ENCODE data around the gene PTX3. TPM values are rescaled to one million over a fixed set of nuclear protein-coding genes. Genes with fewer than 3 reads are reported as not detected.

PTX3 gene
- total RNA-seq, 2 donors from 2014 or later = 1.2 to 2.1 TPM

GRCh38 chr3:157464321-157464720, 27.7 kb downstream of the PTX3 start:
- no peak for DNase-seq
- intact Hi-C loops (cut with DNase I, micrococcal nuclease) = no loop called here
- ATAC-seq = no peak

- intact Hi-C loops (cut with DNase I, micrococcal nuclease) = no loop called here
- ATAC-seq (no peak), DNase-seq (no peak)
Observed at GRCh38 chr3:157465741-157466140, 29.1 kb downstream of the PTX3 start.

- intact Hi-C loops (cut with DNase I, micrococcal nuclease) = no loop called here
- ATAC-seq (no peak), DNase-seq (no peak)
Observed at GRCh38 chr3:157467200-157467599, 30.6 kb downstream of the PTX3 start.

- ATAC-seq (no peak), DNase-seq (no peak)
- intact Hi-C loops (cut with DNase I, micrococcal nuclease) = no loop called here
Observed at GRCh38 chr3:157469561-157470294, 33.1 kb downstream of the PTX3 start.

- no peak for DNase-seq
Observed at GRCh38 chr3:157471064-157471463, 34.4 kb downstream of the PTX3 start.

GRCh38 chr3:157472648-157473047, 36.0 kb downstream of the PTX3 start:
- ATAC-seq (no peak), DNase-seq (no peak)
- intact Hi-C loops (cut with DNase I, micrococcal nuclease) = no loop called here

More at GRCh38 chr3:157471064-157471463, 34.4 kb downstream of the PTX3 start:
- ATAC-seq = no peak
- intact Hi-C loops (cut with DNase I, micrococcal nuclease) = no loop called here

- intact Hi-C loops (cut with DNase I, micrococcal nuclease) = no loop called here
- DNase-seq (no peak), ATAC-seq (no peak)
Observed at GRCh38 chr3:157475921-157476414, 39.3 kb downstream of the PTX3 start.

GRCh38 chr3:157477441-157477840, 40.8 kb downstream of the PTX3 start:
- no peak for DNase-seq
- ATAC-seq = no peak
- intact Hi-C loops (cut with DNase I, micrococcal nuclease) = no loop called here

- ATAC-seq = no peak
- no peak for DNase-seq
- intact Hi-C loops (cut with DNase I, micrococcal nuclease) = no loop called here
Observed at GRCh38 chr3:157479464-157480243, 43.0 kb downstream of the PTX3 start.

GRCh38 chr3:157487339-157487738, 50.7 kb downstream of the PTX3 start:
- intact Hi-C loops (cut with DNase I, micrococcal nuclease) = no loop called here
- no peak for DNase-seq
- ATAC-seq = no peak

GRCh38 chr3:157488144-157488543, 51.5 kb downstream of the PTX3 start:
- intact Hi-C loops (cut with DNase I, micrococcal nuclease) = no loop called here
- ATAC-seq (no peak), DNase-seq (no peak)

GRCh38 chr3:157491136-157491535, 54.5 kb downstream of the PTX3 start:
- no peak for ATAC-seq
- intact Hi-C loops (cut with DNase I, micrococcal nuclease) = loop anchor here in 1 of 2 donors (5.0 kb wide), 1 partner anchor 284 kb away; no protein-coding TSS in a partner anchor
- DNase-seq = no peak

Other genes starting within 250 kb of the PTX3 start
- 1 to 10 TPM; 4.2 to 7.8 TPM for gene VEPH1, start 66.6 kb downstream of the PTX3 start, total RNA-seq

Data from left colon (tissue), 2 donors.